Measurements from ENCODE around the gene DCAF17.

DNA sequence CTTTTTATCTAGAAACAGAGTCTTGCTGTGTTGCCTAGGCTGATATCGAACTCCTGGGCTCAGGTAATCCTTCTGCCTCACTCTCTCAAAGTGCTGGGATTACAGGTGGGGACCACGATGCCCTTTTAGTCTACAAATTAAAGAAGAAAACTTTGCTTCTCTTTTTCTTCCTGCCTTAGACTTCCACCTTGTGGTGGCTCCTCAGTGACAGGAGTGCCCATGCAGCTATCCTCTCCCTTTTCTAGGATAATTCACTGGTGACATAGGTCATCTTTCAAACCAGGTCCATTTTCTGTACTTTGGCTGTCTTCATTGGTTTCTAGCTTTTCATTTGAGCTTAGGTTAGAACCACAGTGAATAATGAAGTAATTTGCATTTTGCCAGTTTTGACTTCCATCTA, 13.6 kb downstream of the DCAF17 start:
- TF ChIP-seq, protein P1, sequence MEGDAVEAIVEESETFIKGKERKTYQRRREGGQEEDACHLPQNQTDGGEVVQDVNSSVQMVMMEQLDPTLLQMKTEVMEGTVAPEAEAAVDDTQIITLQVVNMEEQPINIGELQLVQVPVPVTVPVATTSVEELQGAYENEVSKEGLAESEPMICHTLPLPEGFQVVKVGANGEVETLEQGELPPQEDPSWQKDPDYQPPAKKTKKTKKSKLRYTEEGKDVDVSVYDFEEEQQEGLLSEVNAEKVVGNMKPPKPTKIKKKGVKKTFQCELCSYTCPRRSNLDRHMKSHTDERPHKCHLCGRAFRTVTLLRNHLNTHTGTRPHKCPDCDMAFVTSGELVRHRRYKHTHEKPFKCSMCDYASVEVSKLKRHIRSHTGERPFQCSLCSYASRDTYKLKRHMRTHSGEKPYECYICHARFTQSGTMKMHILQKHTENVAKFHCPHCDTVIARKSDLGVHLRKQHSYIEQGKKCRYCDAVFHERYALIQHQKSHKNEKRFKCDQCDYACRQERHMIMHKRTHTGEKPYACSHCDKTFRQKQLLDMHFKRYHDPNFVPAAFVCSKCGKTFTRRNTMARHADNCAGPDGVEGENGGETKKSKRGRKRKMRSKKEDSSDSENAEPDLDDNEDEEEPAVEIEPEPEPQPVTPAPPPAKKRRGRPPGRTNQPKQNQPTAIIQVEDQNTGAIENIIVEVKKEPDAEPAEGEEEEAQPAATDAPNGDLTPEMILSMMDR (IDR thresholded peaks at IDR 0.05) = no peak
- no peak for TF ChIP-seq POLR2A (IDR thresholded peaks at IDR 0.05)

Data from body of pancreas (tissue), 4 donors.